Raji (cell line): Measurements from ENCODE around the gene SCLY.

Experiments used
- POLR2A ChIP-seq: IDR thresholded peaks from 2 replicates; pipeline ENCODE4 v1.6.1; 2011; ENCODE audit warnings: low read depth, low read length, control low read depth; ENCODE audit not compliant: insufficient read depth

The SCLY gene

DNA sequence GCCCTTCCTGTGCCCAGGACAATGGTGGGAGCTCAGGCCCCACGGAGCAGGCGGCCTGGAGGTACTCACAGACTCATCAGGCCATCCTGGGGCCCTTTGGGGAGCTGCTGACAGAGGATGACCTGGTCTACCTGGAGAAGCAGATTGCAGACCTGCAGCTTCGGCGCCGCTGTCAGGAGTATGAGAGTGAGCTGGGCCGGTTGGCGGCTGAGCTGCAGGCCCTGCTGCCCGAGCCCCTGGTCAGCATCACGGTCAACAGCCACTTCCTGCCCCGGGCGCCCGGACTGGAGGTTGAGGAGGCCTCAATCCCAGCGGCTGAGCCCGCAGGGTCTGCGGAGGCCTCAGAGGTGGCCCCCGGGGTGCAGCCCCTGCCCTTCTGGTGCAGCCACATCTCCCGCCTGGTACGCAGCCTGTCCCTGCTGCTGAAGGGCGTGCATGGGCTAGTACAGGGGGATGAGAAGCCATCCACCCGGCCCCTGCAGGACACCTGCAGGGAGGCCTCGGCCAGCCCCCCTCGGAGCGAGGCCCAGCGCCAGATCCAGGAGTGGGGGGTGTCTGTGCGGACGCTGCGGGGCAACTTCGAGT, 69.4 kb downstream of the SCLY start:
- TF ChIP-seq POLR2A: no peak

- no peak for TF ChIP-seq POLR2A
Measured at GRCh38 chr2:238130696-238131628, 70.2 kb downstream of the SCLY start.

- no peak for TF ChIP-seq POLR2A
Measured at GRCh38 chr2:238131761-238132462, 71.1 kb downstream of the SCLY start.

- no peak for TF ChIP-seq POLR2A
Measured at GRCh38 chr2:238132463-238133450, 72.0 kb downstream of the SCLY start.

DNA sequence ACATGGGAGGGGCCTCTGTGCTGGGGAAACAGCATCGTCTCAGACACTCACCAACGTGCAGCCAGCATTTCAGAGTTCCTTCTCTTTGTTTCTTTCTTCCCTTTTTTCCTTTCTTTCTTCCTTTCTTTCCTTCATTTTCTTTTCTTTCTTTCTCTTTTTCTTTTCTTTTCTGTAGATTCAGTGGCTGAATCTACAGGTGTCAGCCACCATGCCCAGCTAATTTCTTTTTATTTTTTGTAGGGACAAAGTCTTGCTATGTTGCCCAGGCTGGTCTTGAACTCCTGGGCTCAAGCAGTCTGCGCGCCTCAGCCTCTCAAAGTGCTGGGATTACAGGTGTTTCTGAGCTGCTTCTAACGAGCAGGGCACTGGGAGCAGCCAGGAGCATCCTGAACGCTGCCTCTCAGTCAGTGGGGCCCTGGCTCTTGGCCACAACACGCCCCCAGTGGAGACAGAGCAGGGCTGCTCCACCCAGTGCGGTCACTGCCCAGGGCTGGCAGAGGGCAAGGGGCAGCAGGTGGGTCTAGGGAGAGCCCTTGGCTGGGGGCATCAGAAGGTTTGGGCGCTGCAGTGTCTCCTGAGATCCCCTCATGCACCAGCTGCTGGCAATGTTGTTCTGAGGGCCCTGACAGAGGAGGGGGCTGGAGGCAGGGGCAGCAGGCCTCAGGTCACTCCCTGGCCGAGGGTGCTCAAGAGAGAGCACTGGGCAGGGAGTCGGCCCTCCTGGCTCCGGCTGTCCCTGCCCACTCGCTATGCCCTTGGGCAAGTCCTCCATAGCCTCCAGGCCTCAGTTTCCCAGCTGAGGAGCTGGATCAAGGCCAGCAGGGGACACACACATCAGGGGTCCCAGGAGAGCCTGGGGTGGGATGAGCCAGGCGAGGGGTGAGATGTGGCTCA, 72.9 kb downstream of the SCLY start:
- no peak for TF ChIP-seq POLR2A

DNA sequence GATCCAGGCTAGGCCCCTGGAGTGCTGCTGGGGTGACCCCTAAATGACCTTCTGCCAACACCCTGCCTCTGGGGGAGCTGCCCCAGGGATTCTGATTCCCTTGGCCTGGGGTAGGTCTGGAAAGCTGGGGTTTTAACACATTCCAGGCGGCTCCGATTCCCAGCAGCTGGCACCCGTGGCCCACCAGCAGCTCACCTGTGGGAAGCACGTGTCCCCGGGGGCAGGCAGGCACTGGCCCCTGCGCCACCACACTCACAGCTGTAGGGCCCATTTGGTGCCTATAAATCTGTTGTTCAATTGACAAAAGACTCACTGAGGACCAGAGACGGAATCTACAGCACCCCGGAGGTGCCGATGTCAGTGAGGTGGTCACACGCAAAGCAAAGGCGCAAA, 73.6 kb downstream of the SCLY start:
- no peak for TF ChIP-seq POLR2A

GRCh38 chr2:238135601-238136150, 74.9 kb downstream of the SCLY start:
- no peak for TF ChIP-seq POLR2A

GRCh38 chr2:238136820-238137537, 76.2 kb downstream of the SCLY start:
- no peak for TF ChIP-seq POLR2A

GRCh38 chr2:238137885-238138284, 77.1 kb downstream of the SCLY start:
- TF ChIP-seq POLR2A: no peak

DNA sequence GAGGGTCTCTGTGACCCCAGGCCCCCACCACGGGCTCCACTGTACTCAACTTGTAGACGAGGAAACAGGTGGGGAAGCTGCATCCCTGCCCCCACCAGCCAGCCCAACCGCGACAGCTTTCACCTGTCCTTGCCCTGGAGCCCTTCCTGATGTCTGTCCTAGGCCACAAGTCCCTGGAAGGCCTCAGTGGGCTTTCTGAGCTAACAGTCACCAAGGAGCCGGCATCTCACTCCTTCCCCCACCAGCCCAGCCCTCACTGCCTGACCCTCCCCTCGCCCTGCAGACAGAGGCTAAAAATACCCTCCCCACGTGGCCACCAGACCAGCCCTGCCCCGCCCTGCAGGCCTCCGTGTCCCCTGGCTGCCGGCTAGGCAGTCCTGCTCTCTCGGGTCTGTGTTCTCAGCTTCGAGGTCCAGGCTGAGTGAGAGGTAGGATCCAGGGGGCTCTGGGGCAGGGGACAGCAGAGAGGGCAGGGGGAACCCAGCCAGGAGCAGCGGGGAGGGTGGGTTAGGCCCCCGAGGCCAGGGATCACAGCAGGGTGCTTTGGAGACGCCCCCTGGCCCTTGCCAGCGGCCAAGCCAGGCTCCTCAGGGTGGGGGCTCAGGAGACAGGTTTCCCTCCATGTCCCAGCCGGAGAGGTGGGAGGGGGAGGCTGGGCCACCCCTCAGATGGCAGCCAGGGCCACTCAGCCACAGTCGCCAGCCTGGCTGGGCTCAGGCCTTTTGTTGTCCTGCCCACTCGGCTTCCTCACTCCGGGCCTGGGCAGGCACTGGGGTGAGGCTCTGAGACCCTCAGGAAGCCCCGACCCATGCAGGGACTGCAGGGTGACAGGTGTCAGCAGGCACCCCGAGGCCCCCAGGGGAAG, 77.8 kb downstream of the SCLY start, which contains the start of gene KLHL30:
Gene KLHL30 (plus strand): TSS at position 338 of the 865 bp plus-strand sequence. CDS start 2,087 bp downstream, outside the sequence.
- TF ChIP-seq POLR2A: no peak

DNA sequence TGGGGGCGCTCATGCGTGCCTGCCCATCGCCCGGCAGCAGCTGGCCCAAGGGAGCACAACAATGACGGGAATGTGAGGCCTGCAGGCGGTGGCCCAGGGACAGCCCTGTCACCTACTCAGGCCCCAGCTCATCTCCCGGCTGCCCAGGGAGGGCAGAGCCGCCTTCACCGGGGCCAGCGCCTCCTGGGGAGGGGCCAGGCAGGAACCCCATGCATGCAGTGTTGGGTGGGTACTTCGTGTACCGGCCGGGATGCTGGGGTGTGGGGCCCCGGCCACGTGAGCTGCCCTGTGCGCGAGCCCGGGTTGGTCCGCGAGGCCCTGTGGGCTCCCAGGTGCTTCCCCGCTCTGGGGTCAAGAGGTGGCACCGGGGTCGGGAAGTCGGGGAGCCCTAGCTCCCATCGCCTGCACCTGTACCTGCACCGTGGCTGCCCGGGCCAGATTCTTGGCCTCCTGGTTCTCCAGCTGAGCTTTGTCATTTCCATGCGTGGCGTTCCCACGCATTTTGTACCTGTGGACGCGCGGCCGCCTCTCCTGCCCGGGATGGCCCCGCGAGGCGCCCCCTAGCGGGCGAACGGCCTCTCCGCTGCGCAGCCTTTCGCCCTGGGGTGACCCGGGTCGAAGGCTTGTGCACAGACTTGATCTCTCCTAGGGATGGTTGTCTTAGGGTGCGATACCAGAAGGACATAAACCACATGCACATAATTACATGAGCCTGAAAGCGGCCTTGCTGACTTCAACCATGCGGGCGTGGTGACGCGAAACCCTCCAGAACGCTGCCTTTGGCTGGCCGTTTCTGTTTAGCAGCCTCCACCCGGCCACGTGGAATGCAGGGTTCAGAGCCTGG, 78.6 kb downstream of the SCLY start:
- no peak for TF ChIP-seq POLR2A

DNA sequence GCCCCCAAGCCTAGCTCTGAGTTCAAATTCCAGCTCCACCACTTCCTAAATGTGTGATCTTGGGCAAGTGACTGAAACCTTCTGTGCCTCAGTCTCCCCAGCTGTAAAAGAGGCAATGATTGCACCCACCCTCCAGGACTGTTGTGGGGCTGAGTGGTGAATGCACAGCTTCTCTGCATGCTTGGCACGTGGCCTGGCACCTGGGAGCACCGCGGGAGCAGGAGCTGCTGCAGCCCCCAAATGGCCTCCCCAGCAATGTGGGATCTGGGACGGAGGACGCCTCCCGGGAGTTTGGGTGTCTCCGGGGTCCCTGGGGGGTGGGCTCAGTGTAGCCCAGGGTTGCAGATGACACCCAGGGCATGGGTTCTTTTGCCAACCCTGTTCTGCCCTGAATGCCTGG, 79.2 kb downstream of the SCLY start:
- no peak for TF ChIP-seq POLR2A
